T-helper 1 cell treated with Interleukin-12 subunit alpha and Interleukin-12 subunit beta and Interleukin-4 antibody, amounts not matched to agents 30 μg/mL and 1 μg/mL, for 36 hours (primary cell): ENCODE results near the gene ZFHX3.
"Not testable (repeated sequence)": the region's sequence is repeated elsewhere in the genome, so short reads cannot be mapped to it uniquely, and the experiment has no call there.

ENCODE experiments used
- H3K27ac Mint-ChIP-seq: one replicate; pipeline ENCODE4 v1.8.0; 2021; ENCODE audit warnings: mild to moderate bottlenecking, mixed read lengths
- H3K27me3 Mint-ChIP-seq: one replicate; pipeline ENCODE4 v1.8.0; 2021; ENCODE audit warnings: low read depth, mixed read lengths
- H3K36me3 Mint-ChIP-seq: one replicate; pipeline ENCODE4 v1.8.0; 2021; ENCODE audit warnings: low read depth, mixed read lengths
- H3K4me1 Mint-ChIP-seq: one replicate; pipeline ENCODE4 v1.8.0; 2021; ENCODE audit warnings: low read depth, mixed read lengths
- H3K4me3 Mint-ChIP-seq: one replicate; pipeline ENCODE4 v1.8.0; 2021; ENCODE audit warnings: mild to moderate bottlenecking, moderate library complexity, mixed read lengths
- H3K9me3 Mint-ChIP-seq: one replicate; pipeline ENCODE4 v1.8.0; 2021; ENCODE audit warnings: mixed read lengths

Gene ZFHX3

DNA sequence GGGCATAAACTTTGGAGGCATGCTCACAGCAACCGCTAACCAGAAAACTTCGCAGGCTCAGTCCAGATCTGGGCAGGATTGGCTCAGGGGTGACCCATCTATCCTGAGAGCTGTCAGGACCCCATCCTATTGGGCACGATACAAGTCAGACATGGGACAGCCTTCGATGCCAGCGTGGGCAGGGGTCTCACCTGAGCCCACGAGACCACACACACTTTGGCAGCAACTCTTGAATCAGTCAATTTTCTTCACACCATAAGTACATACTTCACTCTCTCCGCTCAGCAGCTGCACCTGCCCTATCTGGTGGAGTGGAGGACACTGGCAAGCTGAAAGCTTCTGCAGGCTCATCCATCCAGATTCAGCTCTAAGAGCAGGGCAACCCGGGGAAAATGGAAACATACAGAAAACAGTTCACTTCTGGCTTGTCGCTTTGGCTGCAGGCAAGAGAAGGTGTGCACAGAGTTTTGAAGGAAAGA lies 48.3 kb downstream of the ZFHX3 start:
- Mint-ChIP-seq H3K27me3 (no peaks in the 10 kb centered on the region), H3K4me1 (no peaks in the 10 kb centered on the region), H3K9me3 (peaks cover 16% of the 10 kb centered on the region), H3K27ac (no peak overlapping the region), H3K4me3 (no peak overlapping the region), H3K36me3 (no peaks in the 10 kb centered on the region)

GRCh38 chr16:72997141-72997542 lies 50.8 kb downstream of the ZFHX3 start:
- Mint-ChIP-seq H3K9me3 (peaks cover 16% of the 10 kb centered on the region), H3K27ac (no peak overlapping the region), H3K27me3 (no peaks in the 10 kb centered on the region), H3K36me3 (no peaks in the 10 kb centered on the region), H3K4me1 (no peaks in the 10 kb centered on the region), H3K4me3 (no peak overlapping the region)

- H3K4me1 Mint-ChIP-seq, result no peaks in the 10 kb centered on the region
- H3K36me3 Mint-ChIP-seq, result no peaks in the 10 kb centered on the region
- no peak overlapping the region for H3K4me3 Mint-ChIP-seq
- H3K27me3 Mint-ChIP-seq, result no peaks in the 10 kb centered on the region
- H3K9me3 Mint-ChIP-seq, result peaks cover 16% of the 10 kb centered on the region
- H3K27ac Mint-ChIP-seq, result no peak overlapping the region
Measured at GRCh38 chr16:72996291-72997062, 51.5 kb downstream of the ZFHX3 start.

DNA sequence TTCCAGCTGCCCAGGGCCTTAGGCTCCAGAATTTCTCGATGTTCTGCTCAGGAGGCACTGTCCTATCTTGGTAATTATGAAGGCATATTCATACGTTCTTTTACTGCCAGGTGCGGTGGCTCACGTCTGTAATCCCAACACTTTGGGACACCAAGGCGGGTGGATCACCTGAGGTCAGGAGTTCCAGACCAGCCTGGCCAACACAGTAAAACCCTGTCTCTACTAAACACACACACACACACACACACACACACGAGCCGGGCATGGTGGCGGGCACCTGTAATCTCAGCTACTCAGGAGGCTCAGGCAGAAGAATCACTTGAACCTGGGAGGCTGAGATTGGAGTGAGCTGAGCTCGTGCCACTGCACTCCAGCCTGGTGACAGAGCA lies 52.1 kb downstream of the ZFHX3 start:
- not testable (repeated sequence) for H3K27ac Mint-ChIP-seq, H3K36me3 Mint-ChIP-seq, H3K4me1 Mint-ChIP-seq, H3K4me3 Mint-ChIP-seq, H3K27me3 Mint-ChIP-seq
- H3K9me3 Mint-ChIP-seq, result peaks cover 10% of the 10 kb centered on the region

- H3K4me3 Mint-ChIP-seq, result no peak overlapping the region
Measured at GRCh38 chr16:72995151-72995881, 52.6 kb downstream of the ZFHX3 start.

GRCh38 chr16:72992142-72992601 lies 55.8 kb downstream of the ZFHX3 start:
- Mint-ChIP-seq H3K4me1 (no peaks in the 10 kb centered on the region), H3K27ac (no peak overlapping the region), H3K36me3 (no peaks in the 10 kb centered on the region), H3K9me3 (no peaks in the 10 kb centered on the region), H3K27me3 (no peaks in the 10 kb centered on the region), H3K4me3 (no peak overlapping the region)

More at GRCh38 chr16:72995151-72995881, 52.6 kb downstream of the ZFHX3 start:
- H3K27me3 Mint-ChIP-seq, result no peaks in the 10 kb centered on the region
- no peaks in the 10 kb centered on the region for H3K36me3 Mint-ChIP-seq
- H3K27ac Mint-ChIP-seq, result no peak overlapping the region
- H3K9me3 Mint-ChIP-seq, result peaks cover 4% of the 10 kb centered on the region
- no peaks in the 10 kb centered on the region for H3K4me1 Mint-ChIP-seq

- no peak overlapping the region for H3K27ac Mint-ChIP-seq
- no peaks in the 10 kb centered on the region for H3K4me1 Mint-ChIP-seq
- no peaks in the 10 kb centered on the region for H3K36me3 Mint-ChIP-seq
- H3K9me3 Mint-ChIP-seq, result no peaks in the 10 kb centered on the region
- no peak overlapping the region for H3K4me3 Mint-ChIP-seq
- no peaks in the 10 kb centered on the region for H3K27me3 Mint-ChIP-seq
Measured at GRCh38 chr16:72991644-72992043, 56.3 kb downstream of the ZFHX3 start.

GRCh38 chr16:72991211-72991610 lies 56.7 kb downstream of the ZFHX3 start:
- H3K36me3 Mint-ChIP-seq, result no peaks in the 10 kb centered on the region
- H3K27me3 Mint-ChIP-seq, result no peaks in the 10 kb centered on the region
- H3K27ac Mint-ChIP-seq, result no peak overlapping the region
- H3K4me1 Mint-ChIP-seq, result no peaks in the 10 kb centered on the region
- no peak overlapping the region for H3K4me3 Mint-ChIP-seq
- H3K9me3 Mint-ChIP-seq, result no peaks in the 10 kb centered on the region

GRCh38 chr16:72990571-72990970 lies 57.4 kb downstream of the ZFHX3 start:
- Mint-ChIP-seq H3K4me1 (no peaks in the 10 kb centered on the region), H3K9me3 (no peaks in the 10 kb centered on the region), H3K36me3 (no peaks in the 10 kb centered on the region), H3K4me3 (no peak overlapping the region), H3K27me3 (no peaks in the 10 kb centered on the region), H3K27ac (no peak overlapping the region)

- Mint-ChIP-seq H3K4me1 (no peaks in the 10 kb centered on the region), H3K27ac (no peak overlapping the region), H3K9me3 (no peaks in the 10 kb centered on the region), H3K36me3 (no peaks in the 10 kb centered on the region), H3K4me3 (no peak overlapping the region), H3K27me3 (no peaks in the 10 kb centered on the region)
Measured at GRCh38 chr16:72989579-72990551, 58.1 kb downstream of the ZFHX3 start.

GRCh38 chr16:72989203-72989578 lies 58.7 kb downstream of the ZFHX3 start:
- H3K4me1 Mint-ChIP-seq, H3K36me3 Mint-ChIP-seq, H3K27ac Mint-ChIP-seq, H3K4me3 Mint-ChIP-seq, H3K27me3 Mint-ChIP-seq, H3K9me3 Mint-ChIP-seq: not testable (repeated sequence)

- H3K27ac Mint-ChIP-seq, result no peak overlapping the region
- no peak overlapping the region for H3K4me3 Mint-ChIP-seq
- H3K36me3 Mint-ChIP-seq, result no peaks in the 10 kb centered on the region
- no peaks in the 10 kb centered on the region for H3K27me3 Mint-ChIP-seq
- no peaks in the 10 kb centered on the region for H3K9me3 Mint-ChIP-seq
- no peaks in the 10 kb centered on the region for H3K4me1 Mint-ChIP-seq
Measured at GRCh38 chr16:72988569-72988968, 59.4 kb downstream of the ZFHX3 start.

DNA sequence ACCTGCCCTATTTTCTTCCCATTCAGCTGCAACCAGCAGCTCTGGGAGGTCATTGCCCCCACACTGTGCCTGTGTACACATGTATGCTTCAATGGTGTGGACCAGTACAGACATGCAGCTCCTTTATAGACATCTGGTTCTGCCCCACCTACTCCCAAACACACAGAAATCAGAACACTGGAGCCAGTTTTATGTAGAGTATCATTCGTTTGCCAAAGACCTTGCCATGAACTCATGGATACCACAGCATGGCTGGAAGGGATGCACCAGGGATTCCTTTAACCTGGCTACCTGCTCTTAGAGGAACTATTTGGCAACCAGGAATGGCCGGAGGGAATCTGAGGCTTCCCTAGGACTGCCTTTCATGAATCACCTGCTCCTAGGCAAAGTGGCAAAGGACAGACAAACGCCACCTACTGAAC lies 60.4 kb downstream of the ZFHX3 start:
- Mint-ChIP-seq H3K4me3 (no peak overlapping the region), H3K36me3 (no peaks in the 10 kb centered on the region), H3K9me3 (no peaks in the 10 kb centered on the region), H3K27ac (no peak overlapping the region), H3K27me3 (no peaks in the 10 kb centered on the region), H3K4me1 (no peaks in the 10 kb centered on the region)

GRCh38 chr16:72985995-72986394 lies 61.9 kb downstream of the ZFHX3 start:
- Mint-ChIP-seq H3K27ac (no peak overlapping the region), H3K9me3 (no peaks in the 10 kb centered on the region), H3K27me3 (no peaks in the 10 kb centered on the region), H3K4me1 (no peaks in the 10 kb centered on the region), H3K4me3 (no peak overlapping the region), H3K36me3 (no peaks in the 10 kb centered on the region)
